GM21786 (cell line): ENCODE data around the gene BOC.

ENCODE experiments used
- ATAC-seq: cut with Tn5 transposase; IDR thresholded peaks from one replicate; pipeline ENCODE4 v1.9.1; 2021; ENCODE audit not compliant: unreplicated experiment

Gene BOC

DNA sequence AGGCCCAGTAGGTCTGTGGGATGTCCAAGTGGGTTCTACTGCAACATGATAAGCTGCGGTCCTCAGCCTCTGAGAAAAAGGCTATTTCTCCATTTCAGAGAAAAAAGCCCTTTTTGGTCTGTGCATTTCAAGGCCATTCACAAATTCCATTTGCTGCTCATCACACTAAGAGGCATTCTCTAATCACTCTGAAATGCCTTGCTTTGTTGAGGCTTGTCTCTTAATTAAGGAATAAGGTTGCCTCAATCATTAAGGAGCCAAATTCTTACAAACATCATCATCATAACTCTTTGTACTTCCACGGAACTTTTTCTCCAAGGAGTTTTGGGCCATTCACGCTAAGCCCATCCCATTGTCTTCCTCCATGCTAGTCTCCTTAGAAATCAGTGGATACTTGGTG is 74.4 kb downstream of the BOC start:
- ATAC-seq, result no peak

DNA sequence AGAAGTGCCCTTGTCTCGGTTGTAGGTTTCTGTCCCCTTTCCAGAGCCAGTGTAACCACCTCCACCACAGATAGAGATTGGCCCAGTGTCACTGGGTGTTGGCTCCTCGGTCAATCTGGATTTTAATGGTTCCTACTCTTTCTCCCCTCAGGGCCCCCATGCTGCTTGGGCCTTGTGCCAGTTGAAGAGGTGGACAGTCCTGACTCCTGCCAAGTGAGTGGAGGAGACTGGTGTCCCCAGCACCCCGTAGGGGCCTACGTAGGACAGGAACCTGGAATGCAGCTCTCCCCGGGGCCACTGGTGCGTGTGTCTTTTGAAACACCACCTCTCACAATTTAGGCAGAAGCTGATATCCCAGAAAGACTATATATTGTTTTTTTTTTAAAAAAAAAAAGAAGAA is 75.2 kb downstream of the BOC start:
- no peak for ATAC-seq

DNA sequence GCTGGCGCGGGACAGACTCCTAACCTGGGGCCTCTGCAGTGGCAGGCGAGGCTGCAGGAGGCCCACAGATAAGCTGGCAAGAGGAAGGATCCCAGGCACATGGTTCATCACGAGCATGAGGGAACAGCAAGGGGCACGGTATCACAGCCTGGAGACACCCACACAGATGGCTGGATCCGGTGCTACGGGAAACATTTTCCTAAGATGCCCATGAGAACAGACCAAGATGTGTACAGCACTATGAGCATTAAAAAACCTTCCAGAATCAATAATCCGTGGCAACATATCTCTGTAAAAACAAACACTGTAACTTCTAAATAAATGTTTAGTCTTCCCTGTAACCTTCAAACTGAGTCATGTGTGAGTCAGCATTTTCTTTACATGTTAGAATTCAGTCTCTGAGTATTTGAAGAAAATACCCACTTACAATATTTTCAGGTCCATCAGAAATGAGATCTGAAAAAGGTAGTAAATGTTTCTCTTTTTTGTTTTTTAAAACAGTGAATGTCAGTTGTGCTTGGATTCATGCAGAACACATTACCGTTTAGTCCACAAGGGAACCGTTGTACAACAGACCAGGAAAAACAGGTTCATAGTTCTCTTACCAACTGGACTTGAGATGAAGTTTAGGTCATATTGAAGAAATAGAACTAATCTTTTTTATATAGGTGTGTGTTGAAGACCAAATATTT is 75.9 kb downstream of the BOC start:
- ATAC-seq, result no peak

GRCh38 chr3:113287803-113288648 is 76.7 kb downstream of the BOC start:
- ATAC-seq, result no peak

DNA sequence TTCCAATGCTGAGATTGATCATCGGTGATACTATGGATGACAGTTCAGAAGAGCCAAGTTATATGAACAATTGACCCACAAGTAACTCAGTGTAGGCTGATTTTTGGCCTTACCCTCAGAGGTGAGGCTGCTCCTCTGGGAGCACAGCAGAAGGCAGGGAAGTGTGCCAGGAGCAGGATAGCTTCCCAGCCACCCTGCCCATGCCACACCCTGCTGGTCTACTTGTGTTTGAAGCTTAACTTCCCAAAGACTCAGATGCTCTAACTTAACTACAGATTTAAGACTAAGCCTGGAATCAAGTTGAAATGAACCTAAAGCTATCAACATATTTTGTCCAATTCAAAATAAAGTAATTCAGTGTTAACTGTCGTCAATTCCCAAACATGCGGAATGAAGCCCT is 77.5 kb downstream of the BOC start:
- no peak for ATAC-seq

DNA sequence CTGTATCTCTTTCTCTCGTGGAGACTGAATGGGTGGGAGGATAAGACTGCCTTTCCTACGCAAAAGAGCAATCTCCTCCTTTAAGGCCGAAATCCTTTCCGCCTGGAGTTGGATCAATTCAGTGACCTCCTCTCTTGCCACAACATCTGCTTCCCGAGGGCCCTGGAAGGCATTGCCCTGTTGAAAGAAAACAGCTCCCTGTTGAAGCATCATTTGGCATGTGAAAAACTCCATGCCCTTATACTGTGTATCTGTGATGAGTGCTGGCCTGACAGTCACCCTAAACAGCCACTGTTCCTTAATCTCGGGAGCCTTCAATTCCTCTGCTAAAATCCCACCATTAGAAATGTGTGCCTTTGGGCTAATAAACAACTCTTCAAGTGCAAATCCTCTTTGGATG is 80.2 kb downstream of the BOC start:
- ATAC-seq, result no peak

GRCh38 chr3:113292933-113293332 is 81.6 kb downstream of the BOC start:
- ATAC-seq, result no peak

GRCh38 chr3:113293348-113293747 is 82.0 kb downstream of the BOC start:
- ATAC-seq, result no peak

- ATAC-seq, result no peak
These were observed 84.1 kb downstream of the BOC start for GRCh38 chr3:113295463-113295862.

DNA sequence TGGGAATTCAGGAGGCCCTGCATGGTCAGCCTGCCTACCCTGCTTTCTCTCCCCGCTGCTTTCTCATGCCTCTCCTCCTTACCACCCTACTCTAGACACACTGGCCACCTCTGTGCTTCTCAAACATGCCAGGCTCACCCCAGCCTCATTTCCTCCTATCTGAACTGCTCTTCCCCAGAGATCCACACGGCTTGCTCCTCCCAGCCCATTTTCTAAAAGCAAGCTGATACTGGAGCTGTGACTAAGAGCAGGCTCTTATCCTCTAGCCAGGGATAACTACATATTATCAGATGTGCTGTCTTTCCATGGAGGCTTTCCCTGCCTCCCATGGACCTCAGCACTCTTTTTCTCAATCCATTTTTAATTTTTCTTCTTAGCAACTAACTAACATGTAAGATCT is 85.9 kb downstream of the BOC start:
- ATAC-seq, result no peak

GRCh38 chr3:113297841-113298240 is 86.5 kb downstream of the BOC start:
- no peak for ATAC-seq

DNA sequence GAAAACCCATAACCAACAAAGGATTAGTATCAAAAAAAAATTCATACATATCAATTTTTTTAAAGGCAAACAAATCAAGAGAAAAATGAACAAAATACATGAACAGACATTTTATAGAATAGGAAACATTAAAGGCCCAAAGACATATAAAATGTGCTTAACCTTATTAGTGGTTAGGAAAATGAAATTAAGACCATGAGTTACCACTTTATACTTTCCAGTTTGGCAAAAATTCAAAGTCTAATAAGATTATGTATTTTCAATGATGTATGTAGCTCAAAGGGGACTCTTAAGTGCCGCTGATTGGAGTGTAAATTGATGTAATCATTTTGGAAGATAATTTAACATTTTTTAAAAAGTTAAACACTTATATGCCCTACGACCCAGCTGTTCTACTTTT is 89.2 kb downstream of the BOC start:
- no peak for ATAC-seq

DNA sequence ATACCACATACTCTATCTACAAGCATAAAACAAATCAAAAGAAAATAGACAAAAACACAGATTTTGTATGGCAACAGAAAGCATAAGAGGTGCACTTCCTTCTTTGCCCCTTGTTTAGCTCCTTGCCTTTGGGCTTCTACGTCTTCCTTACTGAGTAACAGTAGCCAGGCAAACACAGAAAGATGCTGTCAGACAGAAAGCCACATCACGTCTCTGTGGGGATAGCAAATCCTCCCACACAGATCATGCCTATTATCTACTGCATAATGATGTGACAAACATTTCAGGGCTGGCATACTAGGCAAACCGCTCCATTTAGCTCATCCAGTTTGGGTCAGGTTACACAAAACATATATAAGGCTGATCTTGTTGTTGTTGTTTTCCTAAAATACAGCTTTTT is 92.7 kb downstream of the BOC start:
- no peak for ATAC-seq

DNA sequence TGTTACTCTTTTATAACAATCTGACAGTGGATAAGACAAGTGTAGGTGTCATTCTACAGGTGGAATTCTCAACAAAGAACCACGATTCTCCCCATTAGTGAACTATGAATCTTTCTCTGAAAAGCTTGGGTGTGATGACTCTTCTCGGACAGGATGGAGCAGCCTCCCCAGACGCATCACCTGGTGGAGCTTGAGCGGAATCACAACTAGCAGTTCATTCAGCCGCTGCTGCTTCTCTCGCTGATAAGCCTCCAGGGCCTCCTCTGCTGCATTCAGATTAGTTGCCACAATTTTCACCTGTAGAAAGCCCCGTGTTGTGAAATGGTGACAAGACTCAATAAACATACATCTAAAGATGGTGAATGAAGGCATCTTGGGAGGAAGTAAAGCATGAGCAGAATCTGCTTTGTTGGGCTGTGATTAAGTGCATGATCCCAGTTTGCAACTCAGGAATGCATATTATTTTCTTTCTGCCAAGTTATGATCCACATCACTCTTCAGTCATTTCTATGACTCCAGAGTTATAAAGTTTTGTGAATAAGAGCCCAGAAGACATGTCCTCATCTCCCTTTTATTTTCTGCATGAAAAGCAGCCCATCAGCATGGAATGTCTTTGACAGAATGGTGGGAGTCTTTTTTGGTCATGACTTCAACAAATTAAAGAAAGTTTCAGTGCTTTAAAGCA is 93.6 kb downstream of the BOC start:
- no peak for ATAC-seq

DNA sequence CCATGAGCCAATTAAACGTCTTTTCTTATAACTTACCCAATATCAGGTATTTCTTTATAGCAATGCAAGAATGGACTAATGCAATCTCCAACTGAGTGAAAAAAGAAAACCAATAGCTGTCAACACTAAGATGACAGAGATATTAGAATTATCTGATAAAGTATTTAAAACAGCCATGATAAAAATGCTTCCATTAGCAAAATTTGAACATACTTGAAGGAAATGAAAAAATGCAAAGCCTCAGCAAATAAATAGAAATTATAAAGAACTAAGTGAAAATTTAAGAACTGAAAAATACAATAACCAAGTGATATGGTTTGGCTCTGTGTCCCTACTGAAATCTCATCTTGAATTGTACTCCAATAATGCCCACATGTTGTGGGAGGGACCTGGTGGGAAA is 99.6 kb downstream of the BOC start:
- ATAC-seq, result no peak

- no peak for ATAC-seq
These were observed 101.1 kb downstream of the BOC start for GRCh38 chr3:113312416-113312815.

DNA sequence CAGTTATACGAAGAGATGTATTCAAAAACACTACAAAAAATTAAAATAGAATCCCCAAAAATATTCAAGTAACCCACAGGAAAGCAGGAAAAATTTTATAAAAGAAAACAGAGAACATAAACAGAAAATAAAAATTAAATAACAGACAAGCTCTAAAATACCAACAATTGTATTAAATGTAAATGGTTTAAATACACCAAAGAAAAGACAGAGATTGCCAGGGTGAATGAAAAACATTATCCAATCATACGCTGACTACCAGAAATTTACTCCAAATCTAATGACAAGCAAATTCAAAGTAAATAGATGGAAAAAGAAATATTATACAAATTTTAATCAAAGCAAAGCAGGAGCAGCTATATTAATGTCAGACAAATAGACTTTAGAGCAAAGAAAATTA is 103.6 kb downstream of the BOC start:
- no peak for ATAC-seq

DNA sequence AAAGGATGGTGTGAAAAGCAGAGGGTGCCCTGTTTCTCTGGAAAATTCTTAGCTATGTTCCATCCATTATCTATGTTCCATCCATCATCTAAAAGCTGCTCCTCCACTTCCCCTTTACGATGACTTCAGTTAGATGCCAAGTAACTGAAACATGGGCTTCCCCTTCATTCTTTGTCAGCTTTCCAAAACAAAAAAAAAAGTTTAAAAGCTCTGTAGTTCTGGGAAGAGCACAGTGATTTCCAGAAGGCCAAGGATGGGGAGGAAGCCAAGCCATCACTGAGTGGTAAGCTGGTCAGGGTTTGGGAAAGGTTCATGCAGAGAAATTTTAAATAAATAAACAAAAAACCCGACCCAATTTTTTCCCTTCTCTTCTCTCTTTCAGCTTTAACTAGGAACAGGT is 118.4 kb downstream of the BOC start:
- ATAC-seq, result no peak

GRCh38 chr3:113330742-113331141 is 119.4 kb downstream of the BOC start:
- ATAC-seq, result no peak

DNA sequence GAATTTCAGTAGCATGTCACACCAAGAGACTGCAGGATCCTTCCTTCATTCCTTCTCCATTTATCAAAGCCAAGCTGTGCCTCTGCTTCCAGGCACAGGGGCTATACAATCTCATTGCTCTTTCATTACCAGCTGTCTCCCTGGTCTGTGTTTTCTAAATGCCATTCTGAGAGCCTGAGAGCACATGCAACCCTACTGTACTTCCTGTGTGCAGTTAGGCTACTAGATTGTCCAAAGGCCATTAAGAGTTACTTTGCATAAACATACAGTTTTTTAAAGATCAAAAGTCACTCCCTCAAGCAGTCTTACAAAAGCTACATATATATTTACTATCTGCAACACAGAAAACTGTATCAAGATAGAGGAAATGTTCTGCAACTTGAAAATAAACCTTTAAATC is 119.8 kb downstream of the BOC start:
- ATAC-seq, result no peak
